ENCODE results near the gene CACNA1G.

CACNA1G gene

GRCh38 chr17:50608700-50609379 is 48.3 kb downstream of the CACNA1G start:
- Histone ChIP-seq H3K4me3 (no peak overlapping the region), H3K27me3 (peaks cover 0 to 18% of the 10 kb centered on the region in 2 donors), H3K9me3 (no peaks in the 10 kb centered on the region), H3K36me3 (no peaks in the 10 kb centered on the region), H3K4me1 (peaks cover 0 to 12% (median 7%) of the 10 kb centered on the region in 4 donors), H3K27ac (no peak overlapping the region)
- no peak for DNase-seq
- TF ChIP-seq, protein P1, sequence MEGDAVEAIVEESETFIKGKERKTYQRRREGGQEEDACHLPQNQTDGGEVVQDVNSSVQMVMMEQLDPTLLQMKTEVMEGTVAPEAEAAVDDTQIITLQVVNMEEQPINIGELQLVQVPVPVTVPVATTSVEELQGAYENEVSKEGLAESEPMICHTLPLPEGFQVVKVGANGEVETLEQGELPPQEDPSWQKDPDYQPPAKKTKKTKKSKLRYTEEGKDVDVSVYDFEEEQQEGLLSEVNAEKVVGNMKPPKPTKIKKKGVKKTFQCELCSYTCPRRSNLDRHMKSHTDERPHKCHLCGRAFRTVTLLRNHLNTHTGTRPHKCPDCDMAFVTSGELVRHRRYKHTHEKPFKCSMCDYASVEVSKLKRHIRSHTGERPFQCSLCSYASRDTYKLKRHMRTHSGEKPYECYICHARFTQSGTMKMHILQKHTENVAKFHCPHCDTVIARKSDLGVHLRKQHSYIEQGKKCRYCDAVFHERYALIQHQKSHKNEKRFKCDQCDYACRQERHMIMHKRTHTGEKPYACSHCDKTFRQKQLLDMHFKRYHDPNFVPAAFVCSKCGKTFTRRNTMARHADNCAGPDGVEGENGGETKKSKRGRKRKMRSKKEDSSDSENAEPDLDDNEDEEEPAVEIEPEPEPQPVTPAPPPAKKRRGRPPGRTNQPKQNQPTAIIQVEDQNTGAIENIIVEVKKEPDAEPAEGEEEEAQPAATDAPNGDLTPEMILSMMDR (IDR thresholded peaks at IDR 0.05): no peak
- intact Hi-C loops (cut with DNase I; ENCODE audit: low total_unique reads): no loop called here

DNA sequence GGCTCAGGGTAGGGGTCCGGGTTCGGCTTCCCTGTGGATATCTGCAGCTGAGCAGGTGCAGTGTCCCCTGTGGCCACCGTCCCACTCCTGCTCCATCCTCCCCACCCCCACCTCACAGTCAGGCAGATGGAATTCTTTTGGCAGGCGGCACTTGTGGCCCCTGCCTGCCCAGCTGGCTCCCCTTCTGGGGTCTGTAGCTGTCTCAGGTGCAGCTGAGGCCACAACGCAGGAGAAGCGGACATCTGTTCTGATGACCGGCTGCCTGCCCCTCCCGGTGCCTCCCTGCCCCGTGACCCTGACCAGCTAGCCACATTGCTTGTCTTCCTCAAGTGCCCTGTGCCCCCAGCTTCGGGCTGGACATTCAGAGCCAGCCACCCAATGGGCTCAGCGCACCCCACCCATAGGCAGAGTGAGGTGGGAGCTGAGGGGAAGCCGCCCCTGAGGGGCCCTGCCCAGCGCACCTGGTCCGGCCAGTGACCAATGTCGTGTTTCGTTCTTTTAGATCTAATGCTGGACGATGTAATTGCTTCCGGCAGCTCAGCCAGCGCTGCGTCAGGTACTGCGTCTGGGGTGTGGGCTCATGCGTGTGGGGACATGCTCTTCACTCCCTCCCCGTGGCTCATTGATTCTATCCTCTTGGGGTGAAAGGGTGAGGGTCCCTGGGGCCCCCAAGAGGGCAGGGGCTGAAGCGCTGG is 49.0 kb downstream of the CACNA1G start:
- Histone ChIP-seq H3K36me3 (no peaks in the 10 kb centered on the region), H3K27ac (no peak overlapping the region), H3K9me3 (no peaks in the 10 kb centered on the region), H3K27me3 (peaks cover 0 to 18% of the 10 kb centered on the region in 2 donors), H3K4me3 (no peak overlapping the region), H3K4me1 (peaks cover 0 to 7% (median 3%) of the 10 kb centered on the region in 4 donors)
- intact Hi-C loops (cut with DNase I; ENCODE audit: low total_unique reads): no loop called here
- TF ChIP-seq, protein P1 (IDR thresholded peaks at IDR 0.05): no peak
- DNase-seq: no peak

- no peak for DNase-seq
- TF ChIP-seq, protein P1 (IDR thresholded peaks at IDR 0.05): no peak
- no peaks in the 10 kb centered on the region for H3K36me3 ChIP-seq
- no peaks in the 10 kb centered on the region for H3K9me3 ChIP-seq
- H3K27ac ChIP-seq: no peak overlapping the region
- peaks cover 0 to 11% of the 10 kb centered on the region in 2 donors for H3K27me3 ChIP-seq
- H3K4me3 ChIP-seq: no peak overlapping the region
- no peaks in the 10 kb centered on the region for H3K4me1 ChIP-seq
- intact Hi-C loops (cut with DNase I; ENCODE audit: low total_unique reads): no loop called here
Observed at GRCh38 chr17:50611634-50612033, 51.1 kb downstream of the CACNA1G start.

DNA sequence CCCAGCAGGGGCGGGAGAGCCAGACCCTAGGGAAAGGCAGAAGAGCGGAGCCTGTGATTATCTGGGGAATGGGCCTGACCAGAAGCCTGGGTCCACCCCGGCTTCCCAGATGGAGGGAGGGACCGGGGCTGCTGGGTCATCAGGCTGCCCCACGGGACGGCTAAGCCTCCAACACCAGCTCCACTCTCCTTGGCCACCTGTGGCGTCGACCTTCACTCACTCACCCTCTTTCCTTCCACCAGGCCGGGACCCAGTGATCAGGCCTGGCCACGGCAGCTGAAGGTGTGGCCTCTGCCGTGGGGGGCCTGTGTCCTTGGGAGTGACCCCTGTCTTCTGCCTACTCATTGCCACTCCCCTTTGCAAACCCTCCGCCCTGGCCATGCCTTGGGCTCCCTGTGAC is 51.8 kb downstream of the CACNA1G start:
- no peaks in the 10 kb centered on the region for H3K9me3 ChIP-seq
- H3K4me3 ChIP-seq: no peak overlapping the region
- no peak for DNase-seq
- no peak overlapping the region for H3K27ac ChIP-seq
- no peaks in the 10 kb centered on the region for H3K36me3 ChIP-seq
- TF ChIP-seq, protein P1 (IDR thresholded peaks at IDR 0.05): no peak
- H3K4me1 ChIP-seq: no peaks in the 10 kb centered on the region
- peaks cover 0 to 13% of the 10 kb centered on the region in 2 donors for H3K27me3 ChIP-seq
- intact Hi-C loops (cut with DNase I; ENCODE audit: low total_unique reads): no loop called here

- Histone ChIP-seq H3K27me3 (peaks cover 0 to 12% of the 10 kb centered on the region in 2 donors), H3K4me1 (no peaks in the 10 kb centered on the region), H3K4me3 (no peak overlapping the region), H3K36me3 (no peaks in the 10 kb centered on the region), H3K27ac (no peak overlapping the region), H3K9me3 (no peaks in the 10 kb centered on the region)
- DNase-seq: no peak
- TF ChIP-seq, protein P1 (IDR thresholded peaks at IDR 0.05): no peak
- intact Hi-C loops (cut with DNase I; ENCODE audit: low total_unique reads): no loop called here
Observed at GRCh38 chr17:50613007-50613992, 52.8 kb downstream of the CACNA1G start.

Data from tibial artery (tissue), 4 donors.